Glomerular endothelial cell (primary cell): ENCODE data around the gene ERMP1. TPM values are rescaled to one million over a fixed set of nuclear protein-coding genes. Genes with fewer than 3 reads are reported as not detected.

Experiments
- total RNA-seq: library from RNA; depleted of rRNA; stranded (reverse); fragments of >200 nt; gene quantifications from 2 replicates; pipeline ENCODE4 v1.2.3, GENCODE V29; 2015

The ERMP1 gene
- total RNA-seq, 1 donor from 2014 or later: 39.1 TPM

Other genes starting within 250 kb of the ERMP1 start
- gene RIC1, start 204.0 kb downstream of the ERMP1 start, total RNA-seq: 23.1 and 36.7 TPM in 2 replicates
- not detected in 2 replicates for gene MLANA, start 57.8 kb upstream of the ERMP1 start, total RNA-seq
- 25.3 and 30.7 TPM in 2 replicates for gene RANBP6, start 182.5 kb upstream of the ERMP1 start, total RNA-seq